Fibroblast of mammary gland (primary cell): ENCODE results near the gene EPHA4.

ENCODE experiments used
- DNase-seq: peaks from one replicate; pipeline ENCODE4 v3.0.0-alpha.2; 2010; ENCODE audit warnings: low read depth
- H3K4me3 ChIP-seq: 2 replicates; pipeline ENCODE4 v1.5.1; 2011; ENCODE audit warnings: low read depth, mild to moderate bottlenecking, low read length, moderate library complexity; ENCODE audit not compliant: control insufficient read depth
- TF ChIP-seq, protein P1 (sequence below): conservative IDR thresholded peaks from 2 replicates; pipeline ENCODE4 v1.5.1; 2011; ENCODE audit warnings: low read depth, low read length, inconsistent platforms; ENCODE audit not compliant: control insufficient read depth, insufficient read depth

Gene EPHA4

DNA sequence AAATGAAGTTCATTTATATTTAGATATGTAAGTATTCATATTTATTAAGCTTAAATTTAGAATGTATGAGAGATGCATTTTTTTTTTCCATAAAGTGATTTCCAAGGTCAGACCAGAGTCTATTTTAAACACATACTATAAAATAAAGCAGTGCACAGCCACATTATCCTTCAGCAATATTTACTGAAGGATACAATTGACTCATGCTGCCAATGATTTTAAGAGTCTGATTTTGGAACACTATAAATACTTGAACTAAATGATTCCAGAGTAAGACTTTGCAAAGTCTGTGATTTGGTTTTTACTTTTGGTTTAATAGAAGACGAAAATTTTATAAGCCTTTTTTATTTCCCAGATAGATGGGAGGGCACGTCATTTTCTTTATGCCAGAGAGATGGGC lies 107.1 kb downstream of the EPHA4 start:
- DNase-seq = no peak
- TF ChIP-seq, protein P1, sequence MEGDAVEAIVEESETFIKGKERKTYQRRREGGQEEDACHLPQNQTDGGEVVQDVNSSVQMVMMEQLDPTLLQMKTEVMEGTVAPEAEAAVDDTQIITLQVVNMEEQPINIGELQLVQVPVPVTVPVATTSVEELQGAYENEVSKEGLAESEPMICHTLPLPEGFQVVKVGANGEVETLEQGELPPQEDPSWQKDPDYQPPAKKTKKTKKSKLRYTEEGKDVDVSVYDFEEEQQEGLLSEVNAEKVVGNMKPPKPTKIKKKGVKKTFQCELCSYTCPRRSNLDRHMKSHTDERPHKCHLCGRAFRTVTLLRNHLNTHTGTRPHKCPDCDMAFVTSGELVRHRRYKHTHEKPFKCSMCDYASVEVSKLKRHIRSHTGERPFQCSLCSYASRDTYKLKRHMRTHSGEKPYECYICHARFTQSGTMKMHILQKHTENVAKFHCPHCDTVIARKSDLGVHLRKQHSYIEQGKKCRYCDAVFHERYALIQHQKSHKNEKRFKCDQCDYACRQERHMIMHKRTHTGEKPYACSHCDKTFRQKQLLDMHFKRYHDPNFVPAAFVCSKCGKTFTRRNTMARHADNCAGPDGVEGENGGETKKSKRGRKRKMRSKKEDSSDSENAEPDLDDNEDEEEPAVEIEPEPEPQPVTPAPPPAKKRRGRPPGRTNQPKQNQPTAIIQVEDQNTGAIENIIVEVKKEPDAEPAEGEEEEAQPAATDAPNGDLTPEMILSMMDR = no peak

DNA sequence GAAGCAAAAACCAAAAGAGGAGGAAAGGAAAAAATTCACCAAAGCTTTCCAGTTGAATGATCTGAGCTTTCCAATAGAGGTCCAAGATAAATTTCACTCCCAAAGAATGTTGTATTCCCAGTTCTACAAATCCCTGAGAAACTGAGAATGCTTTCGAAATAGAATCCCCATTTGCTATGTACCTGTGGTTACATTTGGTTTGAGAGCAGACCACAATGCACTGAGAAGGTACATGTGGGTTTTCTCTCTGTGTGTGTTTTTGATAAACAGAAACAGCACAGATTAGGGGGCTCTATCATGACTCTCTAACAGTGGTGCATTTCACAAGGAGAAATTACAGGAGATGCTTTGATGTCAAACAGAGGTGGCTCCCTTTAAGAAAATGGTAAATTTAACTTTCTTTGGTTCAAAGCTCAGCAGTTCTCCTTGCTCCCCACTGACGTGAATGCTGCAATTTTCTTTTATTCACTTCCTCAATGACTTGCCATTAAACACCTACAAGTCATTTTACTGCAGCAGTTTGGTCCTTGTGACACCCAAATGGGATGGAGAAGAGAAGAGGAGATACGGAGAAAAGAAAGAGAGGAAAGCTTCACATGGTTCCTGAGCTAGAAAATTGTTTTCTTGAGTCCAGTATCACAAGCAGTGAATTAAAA lies 108.7 kb downstream of the EPHA4 start:
- TF ChIP-seq, protein P1 = no peak
- DNase-seq = no peak

More for the DNA sequence above, 107.1 kb downstream of the EPHA4 start:
- H3K4me3 ChIP-seq = no peak overlapping the region

DNA sequence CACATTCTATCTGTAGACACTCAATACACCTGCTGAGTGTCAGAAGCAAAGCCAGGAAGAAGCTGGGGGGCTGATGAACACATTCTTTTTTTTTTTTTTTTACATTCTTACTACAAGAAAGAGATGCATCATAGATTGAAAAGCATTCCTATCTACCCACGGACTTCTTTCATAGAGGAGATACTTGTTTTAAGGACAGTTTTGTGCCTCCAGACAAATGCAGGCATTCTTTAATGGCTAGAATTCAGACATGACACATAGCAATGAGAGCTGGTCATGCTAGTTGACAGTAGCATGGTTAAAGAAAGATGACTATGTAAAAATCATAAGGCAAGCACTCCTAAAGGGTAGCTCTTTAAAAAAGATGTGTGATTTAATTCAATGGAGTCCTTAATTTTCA lies 110.2 kb downstream of the EPHA4 start:
- TF ChIP-seq, protein P1 = no peak
- no peak for DNase-seq
- H3K4me3 ChIP-seq = no peak overlapping the region

More for the DNA sequence above, 108.7 kb downstream of the EPHA4 start:
- no peak overlapping the region for H3K4me3 ChIP-seq

DNA sequence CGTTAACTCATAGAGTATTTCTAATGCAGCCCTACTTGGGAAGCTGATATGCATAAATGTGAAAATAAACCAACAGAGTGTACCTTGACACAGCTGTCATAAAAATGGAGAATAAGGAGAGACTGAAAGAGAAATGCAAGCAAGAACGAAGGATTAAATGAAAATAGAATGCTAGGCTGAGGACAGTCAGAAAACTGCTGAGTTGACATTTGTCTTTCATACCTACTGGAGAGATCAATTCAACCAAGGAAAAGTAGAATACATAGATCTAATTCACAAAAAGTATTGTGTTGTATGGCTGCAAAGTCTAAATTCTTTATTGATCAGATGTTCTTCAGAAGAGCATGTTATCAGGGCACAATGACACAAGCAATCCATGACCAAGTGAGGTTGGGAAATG lies 112.0 kb downstream of the EPHA4 start:
- TF ChIP-seq, protein P1 = no peak
- DNase-seq = no peak
- no peak overlapping the region for H3K4me3 ChIP-seq

DNA sequence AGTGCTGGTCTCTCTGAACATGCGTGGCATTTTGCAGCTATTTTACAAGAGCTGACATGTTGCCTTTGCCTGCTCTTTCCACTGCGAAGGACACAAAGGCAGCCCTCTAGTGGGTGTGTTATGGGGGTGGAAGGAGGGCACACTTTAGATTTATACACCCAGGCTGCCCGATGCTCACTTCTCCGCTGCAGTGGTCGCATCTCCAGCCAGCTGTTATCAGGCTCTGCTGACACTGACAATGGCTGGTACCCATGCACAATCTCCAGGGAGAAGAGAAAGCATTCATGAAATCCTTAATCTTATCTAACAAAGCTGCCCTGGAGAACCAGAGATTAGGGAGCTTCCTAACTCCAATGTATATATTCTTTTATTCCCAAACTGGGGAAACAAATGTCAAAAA lies 113.5 kb downstream of the EPHA4 start:
- DNase-seq = no peak
- H3K4me3 ChIP-seq = no peak overlapping the region
- TF ChIP-seq, protein P1 = no peak

DNA sequence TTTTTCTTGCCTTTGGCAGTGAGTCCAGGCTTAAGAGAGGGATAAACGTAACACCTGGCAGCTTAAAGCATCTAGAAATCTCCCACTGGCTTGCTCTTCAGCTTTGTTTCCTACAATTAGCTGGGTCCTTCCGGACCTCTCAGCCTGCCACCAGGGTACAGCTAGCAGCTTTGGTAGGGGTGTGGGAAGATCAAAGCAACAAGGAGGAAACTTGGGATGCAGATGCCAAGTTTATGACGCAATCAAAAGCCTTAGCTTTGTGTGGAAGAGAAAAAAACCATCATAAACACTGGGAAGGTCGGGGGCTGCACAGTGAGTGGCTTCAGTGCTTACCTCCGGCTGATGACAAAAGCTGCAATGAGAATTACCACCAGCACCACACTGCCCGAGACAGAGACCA lies 116.9 kb downstream of the EPHA4 start:
- DNase-seq = peak; percentile 16

More for the DNA sequence above, 116.9 kb downstream of the EPHA4 start:
- TF ChIP-seq, protein P1 = no peak
- H3K4me3 ChIP-seq = no peak overlapping the region
